GM21390 (cell line): Measurements from ENCODE around the gene HS3ST4.

Source experiments
- ATAC-seq: cut with Tn5 transposase; IDR thresholded peaks from one replicate; pipeline ENCODE4 v1.9.1; 2021; ENCODE audit not compliant: unreplicated experiment

The HS3ST4 gene

GRCh38 chr16:25691519-25692091 is at the start of gene HS3ST4:
TSS of gene HS3ST4 (plus strand) at chr16:25691959.
- ATAC-seq = no peak

GRCh38 chr16:25643633-25644032 is 48.1 kb upstream of the HS3ST4 start:
- no peak for ATAC-seq

GRCh38 chr16:25656639-25657038 is 35.1 kb upstream of the HS3ST4 start:
- no peak for ATAC-seq

- no peak for ATAC-seq
These were observed 14.9 kb upstream of the HS3ST4 start for GRCh38 chr16:25676820-25677219.

GRCh38 chr16:25679511-25679910 is 12.2 kb upstream of the HS3ST4 start:
- no peak for ATAC-seq

GRCh38 chr16:25689137-25689836 is 2.5 kb upstream of the HS3ST4 start:
- no peak for ATAC-seq

GRCh38 chr16:25690552-25691143 is 1.1 kb upstream of the HS3ST4 start:
- no peak for ATAC-seq

- ATAC-seq = no peak
These were observed 587 bp downstream of the HS3ST4 start for GRCh38 chr16:25692351-25692741.

- no peak for ATAC-seq
These were observed 1.2 kb downstream of the HS3ST4 start for GRCh38 chr16:25692742-25693508.

- ATAC-seq = no peak
These were observed 1.9 kb downstream of the HS3ST4 start for GRCh38 chr16:25693631-25694030.

- no peak for ATAC-seq
These were observed 7.3 kb downstream of the HS3ST4 start for GRCh38 chr16:25699069-25699468.

- no peak for ATAC-seq
These were observed 8.8 kb downstream of the HS3ST4 start for GRCh38 chr16:25700547-25700946.

- ATAC-seq = no peak
These were observed 15.8 kb downstream of the HS3ST4 start for GRCh38 chr16:25707553-25707952.

- no peak for ATAC-seq
These were observed 16.3 kb downstream of the HS3ST4 start for GRCh38 chr16:25707982-25708583.

GRCh38 chr16:25709213-25709612 is 17.5 kb downstream of the HS3ST4 start:
- ATAC-seq = no peak

- no peak for ATAC-seq
These were observed 22.2 kb downstream of the HS3ST4 start for GRCh38 chr16:25713785-25714570.

- no peak for ATAC-seq
These were observed 24.4 kb downstream of the HS3ST4 start for GRCh38 chr16:25716186-25716585.

GRCh38 chr16:25721439-25721838 is 29.7 kb downstream of the HS3ST4 start:
- ATAC-seq = no peak

GRCh38 chr16:25726430-25727098 is 34.8 kb downstream of the HS3ST4 start:
- ATAC-seq = no peak
